ENCODE data around the gene MARS1.

The MARS1 gene

GRCh38 chr12:57548488-57548887 is 60.6 kb downstream of the MARS1 start:
- H3K4me3 ChIP-seq (ENCODE audit: low read depth, low read length): no peak overlapping the region
- in situ Hi-C loops (cut with HindIII; ENCODE audit: low sequenced_read_pairs): no loop called here
- no peak for TF ChIP-seq CTCF (IDR thresholded peaks at IDR 0.05; ENCODE audit: low read depth, low read length, missing control alignments)
- DNase-seq (ENCODE audit: low read depth): no peak

- in situ Hi-C loops (cut with HindIII; ENCODE audit: low sequenced_read_pairs): no loop called here
- no peak for TF ChIP-seq CTCF (IDR thresholded peaks at IDR 0.05; ENCODE audit: low read depth, low read length, missing control alignments)
- no peak for DNase-seq (ENCODE audit: low read depth)
- peak overlapping the region; percentile 65 for H3K4me3 ChIP-seq (ENCODE audit: low read depth, low read length)
Measured at GRCh38 chr12:57549203-57549908, 61.5 kb downstream of the MARS1 start.

GRCh38 chr12:57549909-57550640 is 62.2 kb downstream of the MARS1 start, which contains the start of gene KIF5A:
Gene KIF5A (plus strand): TSS chr12:57550044. CDS start chr12:57550272, 228 bp downstream.
- no peak for TF ChIP-seq CTCF (IDR thresholded peaks at IDR 0.05; ENCODE audit: low read depth, low read length, missing control alignments)
- H3K4me3 ChIP-seq (ENCODE audit: low read depth, low read length): peak within 1 kb of the TSS; percentile 65
- in situ Hi-C loops (cut with HindIII; ENCODE audit: low sequenced_read_pairs): no loop called here
- no peak for DNase-seq (ENCODE audit: low read depth)

- DNase-seq (ENCODE audit: low read depth): no peak
- peak overlapping the region; percentile 65 for H3K4me3 ChIP-seq (ENCODE audit: low read depth, low read length)
- TF ChIP-seq CTCF (IDR thresholded peaks at IDR 0.05; ENCODE audit: low read depth, low read length, missing control alignments): no peak
- in situ Hi-C loops (cut with HindIII; ENCODE audit: low sequenced_read_pairs): no loop called here
Measured at GRCh38 chr12:57550641-57551549, 63.0 kb downstream of the MARS1 start.

- in situ Hi-C loops (cut with HindIII; ENCODE audit: low sequenced_read_pairs): no loop called here
- no peak for DNase-seq (ENCODE audit: low read depth)
- no peak overlapping the region for H3K4me3 ChIP-seq (ENCODE audit: low read depth, low read length)
- no peak for TF ChIP-seq CTCF (IDR thresholded peaks at IDR 0.05; ENCODE audit: low read depth, low read length, missing control alignments)
Measured at GRCh38 chr12:57551637-57552305, 63.9 kb downstream of the MARS1 start.

GRCh38 chr12:57552306-57552651 is 64.4 kb downstream of the MARS1 start:
- no peak for DNase-seq (ENCODE audit: low read depth)
- in situ Hi-C loops (cut with HindIII; ENCODE audit: low sequenced_read_pairs): no loop called here
- H3K4me3 ChIP-seq (ENCODE audit: low read depth, low read length): no peak overlapping the region
- no peak for TF ChIP-seq CTCF (IDR thresholded peaks at IDR 0.05; ENCODE audit: low read depth, low read length, missing control alignments)

Data from astrocyte of the cerebellum (primary cell).